Ramos (cell line): ENCODE measurements around the gene RALB.

Experiments
- in situ Hi-C: fragments of 300-500 bp; cut with MboI; formaldehyde crosslinking; loops from one replicate; pipeline ENCODE4 v1.14.3; 2022; ENCODE audit warnings: low sequenced_read_pairs; ENCODE audit not compliant: unreplicated experiment

RALB gene

GRCh38 chr2:120324933-120325332 lies 72.3 kb downstream of the RALB start:
- in situ Hi-C loops, result no loop called here

GRCh38 chr2:120326066-120326465 lies 73.4 kb downstream of the RALB start:
- in situ Hi-C loops, result no loop called here

- in situ Hi-C loops, result no loop called here
Observed at GRCh38 chr2:120330946-120331822, 78.5 kb downstream of the RALB start.

GRCh38 chr2:120331903-120332302 lies 79.3 kb downstream of the RALB start:
- in situ Hi-C loops, result no loop called here

GRCh38 chr2:120332384-120332783 lies 79.7 kb downstream of the RALB start:
- in situ Hi-C loops, result no loop called here

GRCh38 chr2:120334068-120334467 lies 81.4 kb downstream of the RALB start:
- in situ Hi-C loops, result no loop called here

GRCh38 chr2:120336749-120337148 lies 84.1 kb downstream of the RALB start:
- in situ Hi-C loops, result no loop called here

- in situ Hi-C loops, result no loop called here
Observed at GRCh38 chr2:120338015-120338414, 85.4 kb downstream of the RALB start.

GRCh38 chr2:120341977-120342376 lies 89.3 kb downstream of the RALB start:
- in situ Hi-C loops, result no loop called here

- in situ Hi-C loops, result no loop called here
Observed at GRCh38 chr2:120342446-120342845, 89.8 kb downstream of the RALB start.

- in situ Hi-C loops, result no loop called here
Observed at GRCh38 chr2:120343100-120343432, 90.4 kb downstream of the RALB start.

- in situ Hi-C loops, result no loop called here
Observed at GRCh38 chr2:120343433-120344105, 90.9 kb downstream of the RALB start.
